ENCODE results near the gene ZNF146.

- TF ChIP-seq CTCF (IDR thresholded peaks at IDR 0.05; ENCODE audit: control extremely low read depth in 1 of 3, insufficient read depth in 1 of 3, low read depth in 1 of 3, low read length in 3 of 3) (no peak), GABPA (IDR thresholded peaks at IDR 0.05; ENCODE audit: borderline replicate concordance, insufficient read depth, low read length) (no peak), POLR2AphosphoS5 (IDR thresholded peaks at IDR 0.05; ENCODE audit: low read depth, low read length) (no peak), ZNF274 (IDR thresholded peaks at IDR 0.05; ENCODE audit: borderline replicate concordance, extremely low read depth, low read length) (peak; percentile 24; the same call in 1 of the 2 replicates), ATF3 (IDR thresholded peaks at IDR 0.05; ENCODE audit: insufficient read depth, low read depth, low read length) (no peak), SP2 (IDR thresholded peaks at IDR 0.05; ENCODE audit: low read length) (no peak), SIN3A (conservative IDR thresholded peaks at IDR 0.05 in 1 of 2, IDR thresholded peaks at IDR 0.05 in 1 of 2; ENCODE audit: low read depth in 1 of 2, low read length in 2 of 2) (no peak), HDAC2 (IDR thresholded peaks at IDR 0.05; ENCODE audit: borderline replicate concordance in 1 of 2, low read depth in 2 of 2, low read length in 2 of 2) (no peak), SP1 (IDR thresholded peaks at IDR 0.05; ENCODE audit: low read depth, low read length) (no peak), JUN (IDR thresholded peaks at IDR 0.05; ENCODE audit: low read depth, low read length) (no peak)
Measured at GRCh38 chr19:36236946-36237310, 22.0 kb downstream of the ZNF146 start.
